MM.1S (cell line): ENCODE results near the gene PLCB1.

Experiments
- EZH2 ChIP-seq: fragments of 300-600 bp; sonication (generic); optimal IDR thresholded peaks from 2 replicates; pipeline ENCODE3; 2017; ENCODE audit warnings: low read depth, mild to moderate bottlenecking, antibody characterized with exemption, low read length, mixed read lengths
- TF ChIP-seq, protein P1 (sequence below): fragments of 300-600 bp; sonication (generic); IDR thresholded peaks from 2 replicates; pipeline ENCODE4 v1.5.1; 2016; ENCODE audit warnings: antibody characterized with exemption, low read length, mixed read lengths

DNA sequence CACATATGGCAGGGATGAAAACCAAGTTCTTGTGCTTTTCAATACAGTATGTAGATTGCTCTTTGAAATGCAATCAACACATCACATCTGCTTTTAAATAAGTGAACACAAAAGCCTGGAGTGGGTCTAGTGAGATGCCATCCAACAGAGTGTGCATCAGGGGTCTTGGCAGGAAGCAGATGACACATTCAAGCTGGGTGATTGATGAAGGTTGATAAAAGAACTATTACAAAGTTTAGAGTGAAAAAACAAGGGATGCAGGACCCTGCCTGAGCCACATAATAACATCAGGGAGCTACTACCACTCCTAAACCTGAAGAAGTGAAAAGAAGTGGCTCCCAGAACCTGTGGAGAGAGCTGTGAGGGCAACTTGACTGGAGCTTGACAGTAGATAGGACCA lies 16.6 kb upstream of the PLCB1 start:
- TF ChIP-seq, protein P1, sequence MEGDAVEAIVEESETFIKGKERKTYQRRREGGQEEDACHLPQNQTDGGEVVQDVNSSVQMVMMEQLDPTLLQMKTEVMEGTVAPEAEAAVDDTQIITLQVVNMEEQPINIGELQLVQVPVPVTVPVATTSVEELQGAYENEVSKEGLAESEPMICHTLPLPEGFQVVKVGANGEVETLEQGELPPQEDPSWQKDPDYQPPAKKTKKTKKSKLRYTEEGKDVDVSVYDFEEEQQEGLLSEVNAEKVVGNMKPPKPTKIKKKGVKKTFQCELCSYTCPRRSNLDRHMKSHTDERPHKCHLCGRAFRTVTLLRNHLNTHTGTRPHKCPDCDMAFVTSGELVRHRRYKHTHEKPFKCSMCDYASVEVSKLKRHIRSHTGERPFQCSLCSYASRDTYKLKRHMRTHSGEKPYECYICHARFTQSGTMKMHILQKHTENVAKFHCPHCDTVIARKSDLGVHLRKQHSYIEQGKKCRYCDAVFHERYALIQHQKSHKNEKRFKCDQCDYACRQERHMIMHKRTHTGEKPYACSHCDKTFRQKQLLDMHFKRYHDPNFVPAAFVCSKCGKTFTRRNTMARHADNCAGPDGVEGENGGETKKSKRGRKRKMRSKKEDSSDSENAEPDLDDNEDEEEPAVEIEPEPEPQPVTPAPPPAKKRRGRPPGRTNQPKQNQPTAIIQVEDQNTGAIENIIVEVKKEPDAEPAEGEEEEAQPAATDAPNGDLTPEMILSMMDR, result no peak
- TF ChIP-seq EZH2, result no peak
